GM19395 (cell line): Measurements from ENCODE around the gene ADPRS.

Experiments used
- ATAC-seq: cut with Tn5 transposase; IDR thresholded peaks from one replicate; pipeline ENCODE4 v1.9.1; 2021; ENCODE audit warnings: mild to moderate bottlenecking, moderate library complexity; ENCODE audit not compliant: unreplicated experiment

Gene ADPRS

DNA sequence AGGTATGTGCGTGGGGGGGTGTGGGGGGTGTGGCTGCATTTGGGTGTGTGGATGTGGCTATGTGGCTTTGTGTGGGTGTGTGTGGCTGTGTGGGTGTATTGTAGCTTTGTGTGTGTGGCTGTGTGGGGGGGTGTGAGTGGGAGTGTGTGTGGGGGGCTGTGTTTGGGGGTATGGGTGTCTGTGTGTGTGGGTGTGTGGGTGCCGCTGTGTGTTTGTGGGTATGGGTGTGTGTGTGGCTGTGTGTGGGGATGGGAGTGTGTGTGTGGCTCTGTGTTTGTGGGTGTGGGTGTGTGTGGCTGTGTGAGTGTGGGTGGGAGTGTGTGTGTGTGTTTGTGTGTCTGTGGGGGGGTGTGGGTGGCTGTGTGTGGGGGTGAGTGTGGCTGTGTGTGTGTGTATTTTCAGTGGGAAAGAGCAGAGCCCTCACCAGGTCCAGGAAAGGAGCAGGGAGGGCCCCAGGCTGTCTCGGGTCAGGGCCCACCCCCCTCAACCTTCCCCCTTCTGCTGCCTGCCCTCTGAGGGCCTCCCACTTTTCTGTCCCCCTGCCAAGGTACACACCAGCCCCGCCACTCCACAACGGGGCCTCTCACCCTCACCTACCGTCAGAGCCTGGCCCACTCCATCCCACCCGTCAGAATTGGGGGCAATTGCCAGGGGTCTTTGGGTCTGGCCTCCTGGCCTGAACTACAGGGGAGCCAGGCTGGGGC, 38.3 kb downstream of the ADPRS start:
- ATAC-seq = no peak

- ATAC-seq = no peak
These were observed 39.6 kb downstream of the ADPRS start for GRCh38 chr1:36128126-36128904.

DNA sequence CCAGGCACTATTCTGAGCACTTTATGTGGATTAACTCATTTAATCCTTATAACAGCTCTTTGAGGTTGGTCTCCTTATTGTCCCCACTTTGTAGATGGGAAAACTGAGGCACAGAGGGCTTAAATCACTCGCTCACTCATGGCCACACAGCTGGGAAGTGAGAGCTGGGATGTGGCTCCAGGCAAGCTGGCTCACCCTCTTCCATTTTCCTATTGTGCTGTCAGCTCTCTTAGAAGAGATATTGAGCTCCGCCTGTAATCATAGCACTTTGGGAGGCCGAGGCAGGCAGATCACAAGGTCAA, 40.2 kb downstream of the ADPRS start:
- ATAC-seq = no peak

DNA sequence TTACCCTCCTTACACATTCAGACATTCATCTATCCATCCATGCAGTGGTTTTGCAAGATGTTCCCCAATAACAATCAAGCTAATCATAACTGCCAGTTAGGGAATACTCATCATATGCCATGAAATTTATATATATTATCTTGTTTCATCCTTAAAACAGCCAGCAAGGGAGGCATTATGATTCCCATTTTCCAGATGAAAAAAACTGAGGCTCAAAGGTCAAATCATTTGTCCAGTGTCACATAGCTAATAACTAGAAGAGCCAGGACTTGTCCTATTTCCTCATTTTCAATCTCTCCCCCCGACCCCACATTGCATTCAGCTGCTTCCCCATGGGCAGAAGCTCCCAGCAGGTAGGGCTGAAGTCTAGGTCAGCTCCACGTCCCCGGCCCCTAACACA, 43.3 kb downstream of the ADPRS start:
- ATAC-seq = no peak

- no peak for ATAC-seq
These were observed 44.8 kb downstream of the ADPRS start for GRCh38 chr1:36133484-36133883.

DNA sequence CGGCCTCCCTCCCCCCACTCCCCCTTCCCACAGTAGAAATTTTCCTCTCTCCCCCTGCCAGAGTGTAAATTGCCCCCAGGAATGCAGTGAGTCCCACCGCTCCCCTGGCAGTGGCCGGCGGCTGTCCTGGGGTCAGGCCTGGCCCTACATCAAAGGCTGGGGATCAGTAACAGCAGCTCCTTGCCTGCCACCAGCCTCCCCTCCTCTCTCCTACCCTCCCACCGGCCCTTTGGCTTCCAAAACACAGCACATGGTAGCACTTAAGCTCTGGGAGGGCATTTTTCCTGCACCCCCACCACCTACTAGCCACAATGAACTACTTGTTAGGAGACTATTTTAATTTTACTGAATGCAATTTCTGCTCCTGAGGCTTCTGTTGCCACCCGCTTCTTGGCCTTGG, 45.3 kb downstream of the ADPRS start:
- ATAC-seq = no peak

DNA sequence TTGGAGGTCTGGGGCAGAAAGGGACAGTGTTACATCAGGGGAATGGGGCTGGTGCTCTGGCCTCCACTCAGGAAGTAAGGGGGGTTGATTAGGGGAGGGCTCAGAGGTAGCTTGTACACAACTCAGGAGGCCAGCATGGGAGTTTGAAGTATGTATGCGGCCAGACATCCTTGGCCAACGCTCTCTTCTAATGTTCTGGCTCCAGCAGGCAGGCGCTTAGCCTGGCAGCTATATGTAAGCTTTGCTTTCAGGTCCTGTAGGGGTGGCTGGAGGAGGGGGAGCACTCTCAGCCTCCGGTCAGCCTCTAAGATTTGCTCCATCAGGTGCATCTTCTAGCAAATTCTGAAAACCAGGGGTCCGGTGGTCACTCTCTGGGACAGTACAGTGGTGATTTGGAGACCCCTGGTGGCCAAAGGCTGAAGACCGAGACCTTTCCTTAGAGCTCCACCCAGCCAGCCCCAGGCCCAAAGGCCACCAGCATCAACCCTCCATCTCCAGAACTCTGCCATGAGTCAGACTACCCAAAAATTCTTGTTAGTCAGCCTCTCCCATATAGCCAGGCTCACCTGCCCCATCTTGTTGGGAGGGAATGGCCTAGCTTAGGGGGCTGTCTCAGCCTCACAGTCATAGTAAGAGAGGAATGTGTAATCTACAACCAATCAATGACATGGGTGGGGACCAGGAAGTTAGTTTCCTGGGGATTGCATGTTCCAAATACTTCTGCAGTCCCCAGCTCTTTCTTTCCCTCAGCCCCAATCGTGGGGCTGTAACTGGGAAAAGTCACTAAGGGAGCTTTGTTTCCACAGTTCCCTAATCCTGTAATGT, 46.0 kb downstream of the ADPRS start:
- ATAC-seq = no peak

DNA sequence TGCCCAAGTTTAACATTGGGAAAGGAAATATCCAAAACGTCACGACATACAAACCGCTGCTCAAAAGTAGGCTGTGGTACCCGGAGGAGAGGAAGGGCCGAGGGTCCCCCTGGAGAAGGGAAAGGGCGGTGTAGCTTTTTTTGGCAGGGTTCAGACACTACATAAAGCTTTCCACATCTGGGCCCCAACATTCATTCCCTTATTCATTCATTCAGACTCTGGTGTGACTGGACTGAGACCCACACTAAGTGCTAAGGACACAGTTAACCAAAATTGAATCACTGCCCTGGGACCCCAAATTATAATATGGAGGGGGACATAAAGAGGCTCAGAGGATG, 46.6 kb downstream of the ADPRS start:
- no peak for ATAC-seq

GRCh38 chr1:36135796-36136195, 47.1 kb downstream of the ADPRS start:
- no peak for ATAC-seq

GRCh38 chr1:36136535-36136934, 47.8 kb downstream of the ADPRS start:
- no peak for ATAC-seq

- ATAC-seq = no peak
These were observed 48.5 kb downstream of the ADPRS start for GRCh38 chr1:36137226-36137625.

GRCh38 chr1:36137776-36138175, 49.1 kb downstream of the ADPRS start:
- no peak for ATAC-seq

- no peak for ATAC-seq
These were observed 50.8 kb downstream of the ADPRS start for GRCh38 chr1:36139521-36139920.

DNA sequence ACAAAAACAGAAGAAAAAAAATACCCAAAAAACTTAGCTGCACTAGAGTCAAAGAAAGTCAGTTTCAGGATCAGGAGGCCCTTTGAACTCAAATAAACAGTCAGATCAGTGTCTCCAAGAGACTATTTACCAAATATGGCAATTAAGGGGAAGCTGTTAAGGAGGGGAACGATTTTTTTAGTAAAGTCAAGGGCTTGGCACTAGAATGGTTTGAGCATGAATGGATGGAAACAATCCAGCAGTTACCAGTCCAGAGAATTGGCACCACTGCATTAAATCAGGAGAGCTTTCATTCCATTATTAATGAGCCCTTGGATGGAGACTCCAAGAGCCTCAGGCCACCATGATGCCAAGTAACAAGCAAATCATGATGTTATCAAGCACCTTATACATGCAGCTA, 53.4 kb downstream of the ADPRS start:
- ATAC-seq = no peak

- no peak for ATAC-seq
These were observed 54.7 kb downstream of the ADPRS start for GRCh38 chr1:36143424-36143823.
